GM12878 (cell line): ENCODE results near the gene CAMK2A. TPM values are rescaled to one million over a fixed set of nuclear protein-coding genes. Genes with fewer than 3 reads are reported as not detected.

ENCODE experiments used
- ATAC-seq: fragments of 200-7000 bp; cut with Tn5 transposase; 3 replicates; pipeline ENCODE4 v1.9.1; 2020; ENCODE audit warnings: mild to moderate bottlenecking, moderate library complexity
- BruUV-seq: library from RNA; stranded (reverse); fragments of 400-500 nt; replicated peaks from 2 replicates; lab custom pipeline; 2021; lab: Mats Ljungman, UMichigan
- CTCF ChIA-PET: fragments of 300-600 bp; sonication (Branson Sonifier 250); formaldehyde crosslinking; extraction: SDS; loops from one replicate; lab custom pipeline; 2021; ENCODE audit warnings: inconsistent platforms; lab: Yijun Ruan, JAX
- POLR2A ChIA-PET: fragments of 350-600 bp; formaldehyde crosslinking; extraction: SDS; loops from one replicate; lab custom pipeline; 2021; ENCODE audit warnings: inconsistent platforms; lab: Charles Lee
- RAD21 ChIA-PET: fragments of 300-600 bp; sonication (Branson Sonifier 250); formaldehyde crosslinking; loops from one replicate; lab custom pipeline; 2023; ENCODE audit warnings: antibody characterized with exemption; ENCODE audit not compliant: unreplicated experiment; lab: Charles Lee
- SMC1A ChIA-PET: fragments of 300-600 bp; sonication (Branson Sonifier 250); formaldehyde crosslinking; loops from one replicate; lab custom pipeline; 2023; ENCODE audit not compliant: unreplicated experiment, uncharacterized antibody; lab: Charles Lee
- DNase-seq: peaks from one replicate; pipeline ENCODE4 v3.0.0-alpha.2; 2011; ENCODE audit warnings: low read depth, low spot score
- FAIRE-seq: peaks from 3 replicates; lab custom pipeline; 2011; peaks lifted over from hg19 to GRCh38; lab: Jason Lieb, UNC
- H2AFZ ChIP-seq: 2 replicates; pipeline ENCODE4 v1.6.0; 2011; ENCODE audit warnings: low read depth, low read length, control low read depth; ENCODE audit not compliant: control insufficient read depth
- H3K27ac ChIP-seq: 2 replicates; pipeline ENCODE4 v1.5.1; 2011; ENCODE audit warnings: control low read depth; ENCODE audit not compliant: control insufficient read depth, insufficient read depth
- H3K27me3 ChIP-seq, 2 experiments: replicated peaks in 1 of 2; 2 replicates each; pipeline versions ENCODE4 v1.6.0 to v1.6.1; 2011; ENCODE audit warnings: low read length in 1 of 2; ENCODE audit not compliant: control insufficient read depth in 2 of 2, insufficient read depth in 2 of 2
- H3K36me3 ChIP-seq, 2 experiments: 2 replicates each; pipeline ENCODE4 v1.5.1; 2011; ENCODE audit warnings: low read length in 1 of 2; ENCODE audit not compliant: control insufficient read depth in 2 of 2, insufficient read depth in 2 of 2
- H3K4me1 ChIP-seq: 2 replicates; pipeline ENCODE4 v1.6.1; 2011; ENCODE audit warnings: mild to moderate bottlenecking, low read length, moderate library complexity, mixed read lengths; ENCODE audit not compliant: control insufficient read depth, insufficient read depth
- H3K4me2 ChIP-seq: 2 replicates; pipeline ENCODE4 v1.6.0; 2011; ENCODE audit warnings: control low read depth; ENCODE audit not compliant: control insufficient read depth, insufficient read depth
- H3K4me3 ChIP-seq: fragments of 200-600 bp; sonication (generic); 2 replicates; pipeline ENCODE4 v1.5.1; 2016
- H3K79me2 ChIP-seq: 2 replicates; pipeline ENCODE4 v1.6.0; 2011; ENCODE audit warnings: low read length; ENCODE audit not compliant: control insufficient read depth, insufficient read depth
- H3K9ac ChIP-seq: 2 replicates; pipeline ENCODE4 v1.8.0; 2011; ENCODE audit warnings: low read length, control low read depth, mixed read lengths; ENCODE audit not compliant: control insufficient read depth, insufficient read depth
- H3K9me3 ChIP-seq: replicated peaks from 3 replicates; pipeline ENCODE4 v1.5.1; 2011; ENCODE audit warnings: mild to moderate bottlenecking, low read length; ENCODE audit not compliant: control insufficient read depth, insufficient read depth
- H4K20me1 ChIP-seq: 2 replicates; pipeline ENCODE4 v1.6.0; 2011; ENCODE audit not compliant: control insufficient read depth, insufficient read depth
- BRCA1 ChIP-seq: IDR thresholded peaks from 2 replicates; pipeline ENCODE4 v1.6.1; 2011; ENCODE audit warnings: low read depth, low read length, improper control_type of control experiment
- CBFB ChIP-seq: IDR thresholded peaks from 2 replicates; pipeline ENCODE4 v1.6.1; 2016; ENCODE audit warnings: antibody characterized with exemption, low read depth
- E4F1 ChIP-seq: fragments of 450-650 bp; IDR thresholded peaks from 2 replicates; pipeline ENCODE4 v1.6.1; 2018; ENCODE audit warnings: borderline replicate concordance, mild to moderate bottlenecking; ENCODE audit not compliant: partially characterized antibody
- IRF5 ChIP-seq: fragments of 450-650 bp; IDR thresholded peaks from 2 replicates; pipeline ENCODE4 v1.6.1; 2017; ENCODE audit warnings: borderline replicate concordance
- MXI1 ChIP-seq: fragments of 150-350 bp; IDR thresholded peaks from 2 replicates; pipeline ENCODE4 v1.6.1; 2011; ENCODE audit warnings: low read depth, mild to moderate bottlenecking, inconsistent platforms, low read length, improper control_type of control experiment
- MYC ChIP-seq: IDR thresholded peaks from 2 replicates; pipeline ENCODE4 v1.6.1; 2011; ENCODE audit warnings: mild to moderate bottlenecking, low read length, moderate library complexity, inconsistent platforms; ENCODE audit not compliant: insufficient read depth, insufficient replicate concordance, insufficient read length, severe bottlenecking
- NRF1 ChIP-seq: conservative IDR thresholded peaks from 2 replicates; pipeline ENCODE4 v1.6.1; 2011; ENCODE audit warnings: mild to moderate bottlenecking, low read depth, low read length, improper control_type of control experiment
- RAD51 ChIP-seq: fragments of 450-650 bp; IDR thresholded peaks from 2 replicates; pipeline ENCODE4 v1.6.1; 2016; ENCODE audit warnings: moderate library complexity, mild to moderate bottlenecking, inconsistent platforms
- SREBF1 ChIP-seq: IDR thresholded peaks from 2 replicates; pipeline ENCODE4 v1.6.1; 2012; ENCODE audit warnings: mild to moderate bottlenecking, low read length
- TBL1XR1 ChIP-seq: IDR thresholded peaks from 2 replicates; pipeline ENCODE4 v1.6.1; 2012; ENCODE audit warnings: low read depth, low read length, improper control_type of control experiment
- ZBTB11 ChIP-seq: fragments of 450-650 bp; formaldehyde crosslinking; IDR thresholded peaks from 2 replicates; pipeline ENCODE4 v1.5.0; 2022; ENCODE audit warnings: mild to moderate bottlenecking, missing genetic modification characterization
- WGBS: methylation state at CpG from one replicate; pipeline ENCODE4 v1.1.6; 2016; ENCODE audit warnings: low lambda C conversion rate; ENCODE audit not compliant: insufficient replicate concordance, insufficient coverage; ENCODE audit errors: missing lambda C conversion rate; 5-methylcytosine and 5-hydroxymethylcytosine counted together
- in situ Hi-C: fragments of 300-500 bp; cut with MboI; formaldehyde crosslinking; loops from 9 replicates; pipeline ENCODE4 v1.14.3; 2018; ENCODE audit warnings: mixed read lengths
- intact Hi-C: fragments of 100-400 bp; cut with micrococcal nuclease; formaldehyde crosslinking; loops from one replicate; pipeline ENCODE4 v1.14.2; 2022; ENCODE audit not compliant: unreplicated experiment
- polyA plus RNA-seq, 11 experiments: library from polyadenylated mRNA; depleted of rRNA in 4 of 11; unstranded in 6 of 11; stranded (reverse) in 5 of 11; fragments of >200 nt; fragmentation: Nextera tagmentation in 4 of 11; fragmentation: Illumina TruSeq in 1 of 11; extraction: Ambion mirVana in 4 of 11; extraction: Trizol in 1 of 11; gene quantifications; 1 replicate in 1 of 11; 2 replicates in 10 of 11; pipeline versions ENCODE4 v1.2.1 to v1.2.3, GENCODE V29; 2011 to 2016; ENCODE audit warnings: inconsistent platforms in 2 of 11, missing spikeins in 2 of 11, low read depth in 1 of 11
- total RNA-seq, 4 experiments: library from RNA; depleted of rRNA in 3 of 4; stranded (reverse); fragments of >200 nt in 3 of 4; fragmentation: Illumina TruSeq in 1 of 4; extraction: Trizol in 1 of 4; gene quantifications; 2 replicates each; pipeline versions ENCODE4 v1.2.1 to v1.2.3, GENCODE V29; 2013 to 2021
- TF ChIP-seq, protein P1 (sequence below): IDR thresholded peaks from 2 replicates; pipeline ENCODE4 v1.6.1; 2012; ENCODE audit warnings: low read length, inconsistent platforms
- TF ChIP-seq, protein P2 (sequence below): IDR thresholded peaks from 2 replicates; pipeline ENCODE4 v1.6.1; 2011; ENCODE audit warnings: borderline replicate concordance, low read depth, mild to moderate bottlenecking, moderate library complexity, mixed read lengths, low read length; ENCODE audit not compliant: insufficient read depth; ENCODE audit errors: extremely low read length

The CAMK2A gene
- total and polyA plus RNA-seq, 10 of the 15 experiments (the other 5 are each of a cell fraction or from before 2014, with no cell fraction given) = 0.11 TPM; not detected in 9

GRCh38 chr5:150293091-150293941 is 3.7 kb upstream of the CAMK2A start:
- in situ Hi-C loops = no loop called here
- ATAC-seq = no peak
- no peak overlapping the region for H2AFZ ChIP-seq
- H3K4me3 ChIP-seq = no peak overlapping the region
- H3K4me2 ChIP-seq = no peak overlapping the region
- no peaks in the 10 kb centered on the region; a peak in 1 of 4 replicates for H3K27me3 ChIP-seq
- SMC1A ChIA-PET = no interaction called here
- no peaks in the 10 kb centered on the region for H3K79me2 ChIP-seq
- RAD21 ChIA-PET = no interaction called here
- no TSS peak for BruUV-seq
- H3K9me3 ChIP-seq = no peaks in the 10 kb centered on the region
- H3K9ac ChIP-seq = no peak overlapping the region
- FAIRE-seq = no peak
- POLR2A ChIA-PET = no interaction called here
- intact Hi-C loops = no loop called here
- no peaks in the 10 kb centered on the region for H4K20me1 ChIP-seq
- H3K4me1 ChIP-seq = no peaks in the 10 kb centered on the region
- H3K36me3 ChIP-seq = no peaks in the 10 kb centered on the region
- CTCF ChIA-PET = interaction anchor here (0.6 to 1.9 kb wide), 3 partner anchors 34 to 985 kb away, joined by 3 to 5 read pairs (median 3); no protein-coding TSS in a partner anchor
- no peak for DNase-seq
- H3K27ac ChIP-seq = no peak overlapping the region
- 46% methylated on average over 19 of the region's 19 CpGs for WGBS
- TF ChIP-seq CBFB (no peak), RAD51 (no peak), IRF5 (no peak), MYC (no peak), BRCA1 (no peak), ZBTB11 (CRISPR knock-in tag) (no peak), E4F1 (no peak), TBL1XR1 (no peak), MXI1 (no peak), SREBF1 (no peak), NRF1 (no peak)
- TF ChIP-seq, protein P1, sequence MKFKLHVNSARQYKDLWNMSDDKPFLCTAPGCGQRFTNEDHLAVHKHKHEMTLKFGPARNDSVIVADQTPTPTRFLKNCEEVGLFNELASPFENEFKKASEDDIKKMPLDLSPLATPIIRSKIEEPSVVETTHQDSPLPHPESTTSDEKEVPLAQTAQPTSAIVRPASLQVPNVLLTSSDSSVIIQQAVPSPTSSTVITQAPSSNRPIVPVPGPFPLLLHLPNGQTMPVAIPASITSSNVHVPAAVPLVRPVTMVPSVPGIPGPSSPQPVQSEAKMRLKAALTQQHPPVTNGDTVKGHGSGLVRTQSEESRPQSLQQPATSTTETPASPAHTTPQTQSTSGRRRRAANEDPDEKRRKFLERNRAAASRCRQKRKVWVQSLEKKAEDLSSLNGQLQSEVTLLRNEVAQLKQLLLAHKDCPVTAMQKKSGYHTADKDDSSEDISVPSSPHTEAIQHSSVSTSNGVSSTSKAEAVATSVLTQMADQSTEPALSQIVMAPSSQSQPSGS = no peak
- TF ChIP-seq, protein P2, sequence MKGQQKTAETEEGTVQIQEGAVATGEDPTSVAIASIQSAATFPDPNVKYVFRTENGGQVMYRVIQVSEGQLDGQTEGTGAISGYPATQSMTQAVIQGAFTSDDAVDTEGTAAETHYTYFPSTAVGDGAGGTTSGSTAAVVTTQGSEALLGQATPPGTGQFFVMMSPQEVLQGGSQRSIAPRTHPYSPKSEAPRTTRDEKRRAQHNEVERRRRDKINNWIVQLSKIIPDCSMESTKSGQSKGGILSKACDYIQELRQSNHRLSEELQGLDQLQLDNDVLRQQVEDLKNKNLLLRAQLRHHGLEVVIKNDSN = no peak
